Hypothalamus (tissue), 51 donors: ENCODE results near the gene ELP1.
A peak's percentile ranks its signal among the peaks of the same experiment; 100 is the strongest.
"Not testable (repeated sequence)": the region's sequence is repeated elsewhere in the genome, so short reads cannot be mapped to it uniquely, and the experiment has no call there.

Experiments
- DNase-seq, 51 donors: peaks; one replicate each; lab custom pipeline; 2025; lab: John Stamatoyannopoulos, UW

ELP1 gene

GRCh38 chr9:108934323-108934893 lies 484 bp upstream of the ELP1 start, which contains the start of gene ABITRAM:
TSS of gene ABITRAM (plus strand) at chr9:108934400. CDS start at chr9:108934487, 87 bp downstream.
- DNase-seq = peak in 45 of 51 donors; percentile 42 to 98 (median 79)

- peak in 6 of 51 donors; percentile 17 to 74 (median 36) for DNase-seq
These were observed 650 bp downstream of the ELP1 start for GRCh38 chr9:108933231-108933717.

- no peak for DNase-seq
These were observed 5.5 kb downstream of the ELP1 start for GRCh38 chr9:108928386-108928785.

- no peak for DNase-seq
These were observed 9.5 kb downstream of the ELP1 start for GRCh38 chr9:108924466-108924865.

GRCh38 chr9:108921200-108921599 lies 12.7 kb downstream of the ELP1 start:
- DNase-seq = no peak

GRCh38 chr9:108920401-108920800 lies 13.5 kb downstream of the ELP1 start:
- DNase-seq = not testable (repeated sequence)

- DNase-seq = no peak
These were observed 14.4 kb downstream of the ELP1 start for GRCh38 chr9:108919517-108919916.

- no peak for DNase-seq
These were observed 20.5 kb downstream of the ELP1 start for GRCh38 chr9:108913391-108913790.

GRCh38 chr9:108911820-108912219 lies 22.1 kb downstream of the ELP1 start:
- DNase-seq = no peak

GRCh38 chr9:108910914-108911313 lies 23.0 kb downstream of the ELP1 start:
- no peak for DNase-seq

GRCh38 chr9:108910402-108910801 lies 23.5 kb downstream of the ELP1 start:
- DNase-seq = no peak

GRCh38 chr9:108905494-108905893 lies 28.4 kb downstream of the ELP1 start:
- no peak for DNase-seq

GRCh38 chr9:108904161-108904560 lies 29.8 kb downstream of the ELP1 start:
- DNase-seq = no peak

GRCh38 chr9:108903420-108904103 lies 30.4 kb downstream of the ELP1 start:
- no peak for DNase-seq

- no peak for DNase-seq
These were observed 33.7 kb downstream of the ELP1 start for GRCh38 chr9:108900176-108900575.

- DNase-seq = not testable (repeated sequence)
These were observed 34.8 kb downstream of the ELP1 start for GRCh38 chr9:108899023-108899695.

- DNase-seq = no peak
These were observed 36.4 kb downstream of the ELP1 start for GRCh38 chr9:108897324-108898096.

GRCh38 chr9:108894225-108894997 lies 39.5 kb downstream of the ELP1 start:
- DNase-seq = no peak

- DNase-seq = no peak
These were observed 44.3 kb downstream of the ELP1 start for GRCh38 chr9:108889649-108890067.
